Measurements from ENCODE around the gene KDM4C.

Gene KDM4C

GRCh38 chr9:6864102-6864501 is 106.3 kb downstream of the KDM4C start:
- Histone ChIP-seq H3K27ac (ENCODE audit: low read depth, low read length) (no peak overlapping the region), H3F3A (ENCODE audit: insufficient read depth) (no peaks in the 10 kb centered on the region), H3K79me2 (ENCODE audit: insufficient read depth, low read length) (peaks cover under 1% of the 10 kb centered on the region; the same call in 1 of the 2 replicates), H4K20me1 (ENCODE audit: low read depth, low read length) (no peaks in the 10 kb centered on the region), H3K4me3 (ENCODE audit: insufficient read depth, low read length, poor library complexity, severe bottlenecking) (no peak overlapping the region), H2AFZ (ENCODE audit: low read depth, low read length, severe bottlenecking) (no peak overlapping the region), H3K9ac (ENCODE audit: low read length) (no peak overlapping the region), H3K4me2 (ENCODE audit: low read depth, low read length, poor library complexity, severe bottlenecking) (no peak overlapping the region), H3K27me3 (ENCODE audit: low read length) (no peaks in the 10 kb centered on the region), H3K9me2 (replicated peaks; ENCODE audit: insufficient read depth, low read length) (no peaks in the 10 kb centered on the region), H3K9me3 (ENCODE audit: insufficient read depth, low read length) (no peaks in the 10 kb centered on the region; the same call in 1 of the 2 replicates), H3K36me3 (ENCODE audit: low read length) (peaks cover 11% of the 10 kb centered on the region; the same call in 1 of the 2 replicates)
- no peak for TF ChIP-seq EZH2phosphoT487 (conservative IDR thresholded peaks at IDR 0.05; ENCODE audit: low read length)
- no peak for TF ChIP-seq CTCF (IDR thresholded peaks at IDR 0.05; ENCODE audit: insufficient read depth, low read length, poor library complexity, severe bottlenecking)

- Histone ChIP-seq H3K36me3 (ENCODE audit: low read length) (no peaks in the 10 kb centered on the region), H3K9me2 (replicated peaks; ENCODE audit: insufficient read depth, low read length) (no peaks in the 10 kb centered on the region), H4K20me1 (ENCODE audit: low read depth, low read length) (no peaks in the 10 kb centered on the region), H2AFZ (ENCODE audit: low read depth, low read length, severe bottlenecking) (no peak overlapping the region), H3K9me3 (ENCODE audit: insufficient read depth, low read length) (no peaks in the 10 kb centered on the region; the same call in 1 of the 2 replicates), H3K27me3 (ENCODE audit: low read length) (no peaks in the 10 kb centered on the region), H3F3A (ENCODE audit: insufficient read depth) (no peaks in the 10 kb centered on the region; the same call in 1 of the 2 replicates), H3K27ac (ENCODE audit: low read depth, low read length) (no peak overlapping the region), H3K79me2 (ENCODE audit: insufficient read depth, low read length) (no peaks in the 10 kb centered on the region), H3K4me3 (ENCODE audit: insufficient read depth, low read length, poor library complexity, severe bottlenecking) (no peak overlapping the region), H3K4me2 (ENCODE audit: low read depth, low read length, poor library complexity, severe bottlenecking) (no peak overlapping the region), H3K9ac (ENCODE audit: low read length) (no peak overlapping the region)
- no peak for TF ChIP-seq EZH2phosphoT487 (conservative IDR thresholded peaks at IDR 0.05; ENCODE audit: low read length)
- TF ChIP-seq CTCF (IDR thresholded peaks at IDR 0.05; ENCODE audit: insufficient read depth, low read length, poor library complexity, severe bottlenecking) = no peak
These were observed 111.5 kb downstream of the KDM4C start for GRCh38 chr9:6869081-6869948.

- no peaks in the 10 kb centered on the region for H4K20me1 ChIP-seq (ENCODE audit: low read depth, low read length)
- H3K9me2 ChIP-seq (replicated peaks; ENCODE audit: insufficient read depth, low read length) = no peaks in the 10 kb centered on the region
- H3K36me3 ChIP-seq (ENCODE audit: low read length) = no peaks in the 10 kb centered on the region
- H3K27me3 ChIP-seq (ENCODE audit: low read length) = no peaks in the 10 kb centered on the region
- no peak overlapping the region for H3K4me2 ChIP-seq (ENCODE audit: low read depth, low read length, poor library complexity, severe bottlenecking)
- H3K9me3 ChIP-seq (ENCODE audit: insufficient read depth, low read length) = no peaks in the 10 kb centered on the region
- no peaks in the 10 kb centered on the region; the same call in 1 of the 2 replicates for H3F3A ChIP-seq (ENCODE audit: insufficient read depth)
- no peak overlapping the region for H3K4me3 ChIP-seq (ENCODE audit: insufficient read depth, low read length, poor library complexity, severe bottlenecking)
- H3K79me2 ChIP-seq (ENCODE audit: insufficient read depth, low read length) = no peaks in the 10 kb centered on the region
- no peak for TF ChIP-seq EZH2phosphoT487 (conservative IDR thresholded peaks at IDR 0.05; ENCODE audit: low read length)
- no peak overlapping the region for H3K27ac ChIP-seq (ENCODE audit: low read depth, low read length)
- no peak overlapping the region for H2AFZ ChIP-seq (ENCODE audit: low read depth, low read length, severe bottlenecking)
- H3K9ac ChIP-seq (ENCODE audit: low read length) = no peak overlapping the region
These were observed 112.4 kb downstream of the KDM4C start for GRCh38 chr9:6870149-6870548.

Data from SU-DHL-6 (cell line).